Measurements from ENCODE around the gene PRR16.

- TF ChIP-seq CTCF (IDR thresholded peaks at IDR 0.05) (no peak), POLR2A (IDR thresholded peaks at IDR 0.05) (no peak)
These were observed 91.2 kb downstream of the PRR16 start for GRCh38 chr5:120555345-120555744.
